Chondrocyte (in vitro differentiated cells): ENCODE data around the gene NEK4. TPM values are rescaled to one million over a fixed set of nuclear protein-coding genes. Genes with fewer than 3 reads are reported as not detected.
"Not testable (repeated sequence)": the region's sequence is repeated elsewhere in the genome, so short reads cannot be mapped to it uniquely, and the experiment has no call there.

Experiments
- DNase-seq: peaks from one replicate; pipeline ENCODE4 v3.0.0; 2021; ENCODE audit warnings: mixed read lengths, low spot score
- H3K27ac Mint-ChIP-seq: one replicate; pipeline ENCODE4 v1.8.0; 2021; ENCODE audit warnings: mild to moderate bottlenecking, moderate library complexity, mixed read lengths; ENCODE audit not compliant: unreplicated experiment
- H3K27me3 Mint-ChIP-seq: 2 replicates; pipeline ENCODE4 v1.8.0; 2021; ENCODE audit warnings: low read depth, mixed read lengths
- H3K36me3 Mint-ChIP-seq: 2 replicates; pipeline ENCODE4 v1.8.0; 2021; ENCODE audit warnings: low read depth, mixed read lengths
- H3K4me1 Mint-ChIP-seq: 2 replicates; pipeline ENCODE4 v1.8.0; 2021; ENCODE audit warnings: low read depth, mild to moderate bottlenecking, mixed read lengths
- H3K4me3 Mint-ChIP-seq: one replicate; pipeline ENCODE4 v1.8.0; 2021; ENCODE audit warnings: mild to moderate bottlenecking, moderate library complexity, mixed read lengths; ENCODE audit not compliant: unreplicated experiment
- H3K9me3 Mint-ChIP-seq: 2 replicates; pipeline ENCODE4 v1.8.0; 2021; ENCODE audit warnings: low read depth, mixed read lengths
- CTCF ChIP-seq: fragments of 200-600 bp; sonication (generic); IDR thresholded peaks from 2 replicates; pipeline ENCODE4 v1.5.0; 2021; ENCODE audit warnings: antibody characterized with exemption, mild to moderate bottlenecking, moderate library complexity
- total RNA-seq: library from RNA; stranded (reverse); gene quantifications from 3 replicates; pipeline ENCODE4 v1.2.1, GENCODE V29; 2021

NEK4 gene
- total RNA-seq, 1 donor from 2014 or later: 11.6 TPM

- no peaks in the 10 kb centered on the region for H3K4me1 Mint-ChIP-seq
- H3K4me3 Mint-ChIP-seq: no peak overlapping the region
- no peak overlapping the region for H3K27ac Mint-ChIP-seq
- peaks cover 21% of the 10 kb centered on the region for H3K27me3 Mint-ChIP-seq
- no peaks in the 10 kb centered on the region for H3K9me3 Mint-ChIP-seq
- H3K36me3 Mint-ChIP-seq: no peaks in the 10 kb centered on the region
- DNase-seq: peak; percentile 75
- no peak for TF ChIP-seq CTCF
These were observed 7.4 kb upstream of the NEK4 start for GRCh38 chr3:52777959-52778805.

- TF ChIP-seq CTCF: no peak
- Mint-ChIP-seq H3K27ac (no peak within 1 kb of the TSS), H3K36me3 (no peaks in the 10 kb centered on the region), H3K9me3 (no peaks in the 10 kb centered on the region), H3K27me3 (peaks cover 13% of the 10 kb centered on the region), H3K4me1 (no peaks in the 10 kb centered on the region), H3K4me3 (no peak within 1 kb of the TSS)
- DNase-seq: peak; percentile 79
These were observed 6.6 kb upstream of the NEK4 start, which contains the start of gene ITIH1 for GRCh38 chr3:52777127-52777958. TSS of gene ITIH1 (plus strand) at chr3:52777599. CDS start at chr3:52777616, 17 bp downstream.

- not testable (repeated sequence) for DNase-seq, H3K4me1 Mint-ChIP-seq, H3K36me3 Mint-ChIP-seq, H3K27me3 Mint-ChIP-seq, H3K4me3 Mint-ChIP-seq, H3K9me3 Mint-ChIP-seq, H3K27ac Mint-ChIP-seq
These were observed 5.7 kb upstream of the NEK4 start for GRCh38 chr3:52776486-52776885.

GRCh38 chr3:52775877-52776276 is 5.1 kb upstream of the NEK4 start:
- no peak for TF ChIP-seq CTCF
- Mint-ChIP-seq H3K9me3 (no peaks in the 10 kb centered on the region), H3K27ac (no peak overlapping the region), H3K27me3 (no peaks in the 10 kb centered on the region), H3K4me3 (no peak overlapping the region), H3K4me1 (peaks cover 7% of the 10 kb centered on the region), H3K36me3 (no peaks in the 10 kb centered on the region)
- DNase-seq: no peak

GRCh38 chr3:52774901-52775864 is 4.4 kb upstream of the NEK4 start:
- DNase-seq: no peak
- Mint-ChIP-seq H3K36me3 (no peaks in the 10 kb centered on the region), H3K9me3 (no peaks in the 10 kb centered on the region), H3K27me3 (no peaks in the 10 kb centered on the region), H3K4me1 (peaks cover 7% of the 10 kb centered on the region), H3K27ac (no peak overlapping the region), H3K4me3 (no peak overlapping the region)
- TF ChIP-seq CTCF: no peak
